ENCODE measurements around the gene SPSB1.

The SPSB1 gene

DNA sequence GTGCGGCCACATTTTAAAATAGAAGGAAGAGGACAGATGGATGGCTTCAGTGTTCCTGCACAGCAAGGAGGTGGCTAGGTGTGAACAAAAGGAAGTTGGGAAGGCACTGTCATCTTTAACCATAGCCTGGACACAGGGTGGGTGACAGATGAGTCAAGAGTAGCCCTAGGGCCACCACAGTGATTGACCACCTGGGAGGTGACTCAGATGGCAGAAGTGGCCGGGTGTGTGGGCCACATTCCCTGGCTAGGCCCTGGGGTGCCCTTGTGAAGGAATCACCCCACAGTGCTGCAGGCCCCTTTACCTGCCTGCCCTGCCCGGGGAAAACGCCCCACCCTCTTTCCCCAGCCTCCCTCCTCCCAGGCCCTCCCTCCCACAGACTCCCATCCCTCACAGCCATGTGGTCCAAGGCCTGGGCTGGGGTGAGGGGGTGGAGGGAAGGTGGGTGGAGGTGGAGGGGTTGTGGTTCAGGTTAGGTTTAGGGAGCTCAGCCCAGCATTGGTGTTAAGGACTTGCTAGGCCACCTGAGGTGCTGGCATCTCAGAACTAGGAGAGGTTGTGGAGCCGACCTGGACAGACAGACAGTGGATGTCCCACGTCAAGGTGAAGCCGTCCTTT lies 59.1 kb downstream of the SPSB1 start:
- TF ChIP-seq BACH2 (CRISPR knock-in tag; IDR thresholded peaks at IDR 0.05; ENCODE audit: borderline replicate concordance) (no peak), ZNF565 (CRISPR knock-in tag; conservative IDR thresholded peaks at IDR 0.05; ENCODE audit: low read depth) (no peak), ISL1 (CRISPR knock-in tag; IDR thresholded peaks at IDR 0.05) (no peak), ZNF70 (CRISPR knock-in tag; IDR thresholded peaks at IDR 0.05) (no peak), ESRRG (CRISPR knock-in tag; IDR thresholded peaks at IDR 0.05) (no peak), ZC3H10 (CRISPR knock-in tag; IDR thresholded peaks at IDR 0.05) (no peak), SNAI2 (CRISPR knock-in tag; IDR thresholded peaks at IDR 0.05) (no peak), ZFP30 (CRISPR knock-in tag; IDR thresholded peaks at IDR 0.05) (no peak), OSR1 (CRISPR knock-in tag; IDR thresholded peaks at IDR 0.05) (no peak), ZNF8 (CRISPR knock-in tag; IDR thresholded peaks at IDR 0.05) (no peak), RARB (CRISPR knock-in tag; IDR thresholded peaks at IDR 0.05) (no peak), GLIS3 (CRISPR knock-in tag; IDR thresholded peaks at IDR 0.05) (no peak), ZFP3 (CRISPR knock-in tag; IDR thresholded peaks at IDR 0.05) (no peak), ARNTL (CRISPR knock-in tag; IDR thresholded peaks at IDR 0.05; ENCODE audit: borderline replicate concordance, low read depth) (no peak)
- TF ChIP-seq, protein P1, sequence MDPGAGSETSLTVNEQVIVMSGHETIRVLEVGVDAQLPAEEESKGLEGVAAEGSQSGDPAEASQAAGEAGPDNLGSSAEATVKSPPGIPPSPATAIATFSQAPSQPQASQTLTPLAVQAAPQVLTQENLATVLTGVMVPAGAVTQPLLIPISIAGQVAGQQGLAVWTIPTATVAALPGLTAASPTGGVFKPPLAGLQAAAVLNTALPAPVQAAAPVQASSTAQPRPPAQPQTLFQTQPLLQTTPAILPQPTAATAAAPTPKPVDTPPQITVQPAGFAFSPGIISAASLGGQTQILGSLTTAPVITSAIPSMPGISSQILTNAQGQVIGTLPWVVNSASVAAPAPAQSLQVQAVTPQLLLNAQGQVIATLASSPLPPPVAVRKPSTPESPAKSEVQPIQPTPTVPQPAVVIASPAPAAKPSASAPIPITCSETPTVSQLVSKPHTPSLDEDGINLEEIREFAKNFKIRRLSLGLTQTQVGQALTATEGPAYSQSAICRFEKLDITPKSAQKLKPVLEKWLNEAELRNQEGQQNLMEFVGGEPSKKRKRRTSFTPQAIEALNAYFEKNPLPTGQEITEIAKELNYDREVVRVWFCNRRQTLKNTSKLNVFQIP (CRISPR knock-in tag; IDR thresholded peaks at IDR 0.05; ENCODE audit: borderline replicate concordance, low read depth): no peak
- TF ChIP-seq, protein P2, sequence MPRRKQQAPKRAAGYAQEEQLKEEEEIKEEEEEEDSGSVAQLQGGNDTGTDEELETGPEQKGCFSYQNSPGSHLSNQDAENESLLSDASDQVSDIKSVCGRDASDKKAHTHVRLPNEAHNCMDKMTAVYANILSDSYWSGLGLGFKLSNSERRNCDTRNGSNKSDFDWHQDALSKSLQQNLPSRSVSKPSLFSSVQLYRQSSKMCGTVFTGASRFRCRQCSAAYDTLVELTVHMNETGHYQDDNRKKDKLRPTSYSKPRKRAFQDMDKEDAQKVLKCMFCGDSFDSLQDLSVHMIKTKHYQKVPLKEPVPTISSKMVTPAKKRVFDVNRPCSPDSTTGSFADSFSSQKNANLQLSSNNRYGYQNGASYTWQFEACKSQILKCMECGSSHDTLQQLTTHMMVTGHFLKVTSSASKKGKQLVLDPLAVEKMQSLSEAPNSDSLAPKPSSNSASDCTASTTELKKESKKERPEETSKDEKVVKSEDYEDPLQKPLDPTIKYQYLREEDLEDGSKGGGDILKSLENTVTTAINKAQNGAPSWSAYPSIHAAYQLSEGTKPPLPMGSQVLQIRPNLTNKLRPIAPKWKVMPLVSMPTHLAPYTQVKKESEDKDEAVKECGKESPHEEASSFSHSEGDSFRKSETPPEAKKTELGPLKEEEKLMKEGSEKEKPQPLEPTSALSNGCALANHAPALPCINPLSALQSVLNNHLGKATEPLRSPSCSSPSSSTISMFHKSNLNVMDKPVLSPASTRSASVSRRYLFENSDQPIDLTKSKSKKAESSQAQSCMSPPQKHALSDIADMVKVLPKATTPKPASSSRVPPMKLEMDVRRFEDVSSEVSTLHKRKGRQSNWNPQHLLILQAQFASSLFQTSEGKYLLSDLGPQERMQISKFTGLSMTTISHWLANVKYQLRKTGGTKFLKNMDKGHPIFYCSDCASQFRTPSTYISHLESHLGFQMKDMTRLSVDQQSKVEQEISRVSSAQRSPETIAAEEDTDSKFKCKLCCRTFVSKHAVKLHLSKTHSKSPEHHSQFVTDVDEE (CRISPR knock-in tag; IDR thresholded peaks at IDR 0.05): no peak
- TF ChIP-seq, protein P3, sequence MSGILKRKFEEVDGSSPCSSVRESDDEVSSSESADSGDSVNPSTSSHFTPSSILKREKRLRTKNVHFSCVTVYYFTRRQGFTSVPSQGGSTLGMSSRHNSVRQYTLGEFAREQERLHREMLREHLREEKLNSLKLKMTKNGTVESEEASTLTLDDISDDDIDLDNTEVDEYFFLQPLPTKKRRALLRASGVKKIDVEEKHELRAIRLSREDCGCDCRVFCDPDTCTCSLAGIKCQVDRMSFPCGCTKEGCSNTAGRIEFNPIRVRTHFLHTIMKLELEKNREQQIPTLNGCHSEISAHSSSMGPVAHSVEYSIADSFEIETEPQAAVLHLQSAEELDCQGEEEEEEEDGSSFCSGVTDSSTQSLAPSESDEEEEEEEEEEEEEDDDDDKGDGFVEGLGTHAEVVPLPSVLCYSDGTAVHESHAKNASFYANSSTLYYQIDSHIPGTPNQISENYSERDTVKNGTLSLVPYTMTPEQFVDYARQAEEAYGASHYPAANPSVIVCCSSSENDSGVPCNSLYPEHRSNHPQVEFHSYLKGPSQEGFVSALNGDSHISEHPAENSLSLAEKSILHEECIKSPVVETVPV (CRISPR knock-in tag; IDR thresholded peaks at IDR 0.05): no peak
- TF ChIP-seq, protein P4, sequence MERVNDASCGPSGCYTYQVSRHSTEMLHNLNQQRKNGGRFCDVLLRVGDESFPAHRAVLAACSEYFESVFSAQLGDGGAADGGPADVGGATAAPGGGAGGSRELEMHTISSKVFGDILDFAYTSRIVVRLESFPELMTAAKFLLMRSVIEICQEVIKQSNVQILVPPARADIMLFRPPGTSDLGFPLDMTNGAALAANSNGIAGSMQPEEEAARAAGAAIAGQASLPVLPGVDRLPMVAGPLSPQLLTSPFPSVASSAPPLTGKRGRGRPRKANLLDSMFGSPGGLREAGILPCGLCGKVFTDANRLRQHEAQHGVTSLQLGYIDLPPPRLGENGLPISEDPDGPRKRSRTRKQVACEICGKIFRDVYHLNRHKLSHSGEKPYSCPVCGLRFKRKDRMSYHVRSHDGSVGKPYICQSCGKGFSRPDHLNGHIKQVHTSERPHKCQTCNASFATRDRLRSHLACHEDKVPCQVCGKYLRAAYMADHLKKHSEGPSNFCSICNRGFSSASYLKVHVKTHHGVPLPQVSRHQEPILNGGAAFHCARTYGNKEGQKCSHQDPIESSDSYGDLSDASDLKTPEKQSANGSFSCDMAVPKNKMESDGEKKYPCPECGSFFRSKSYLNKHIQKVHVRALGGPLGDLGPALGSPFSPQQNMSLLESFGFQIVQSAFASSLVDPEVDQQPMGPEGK (CRISPR knock-in tag; IDR thresholded peaks at IDR 0.05; ENCODE audit: borderline replicate concordance): no peak
- TF ChIP-seq, protein P5, sequence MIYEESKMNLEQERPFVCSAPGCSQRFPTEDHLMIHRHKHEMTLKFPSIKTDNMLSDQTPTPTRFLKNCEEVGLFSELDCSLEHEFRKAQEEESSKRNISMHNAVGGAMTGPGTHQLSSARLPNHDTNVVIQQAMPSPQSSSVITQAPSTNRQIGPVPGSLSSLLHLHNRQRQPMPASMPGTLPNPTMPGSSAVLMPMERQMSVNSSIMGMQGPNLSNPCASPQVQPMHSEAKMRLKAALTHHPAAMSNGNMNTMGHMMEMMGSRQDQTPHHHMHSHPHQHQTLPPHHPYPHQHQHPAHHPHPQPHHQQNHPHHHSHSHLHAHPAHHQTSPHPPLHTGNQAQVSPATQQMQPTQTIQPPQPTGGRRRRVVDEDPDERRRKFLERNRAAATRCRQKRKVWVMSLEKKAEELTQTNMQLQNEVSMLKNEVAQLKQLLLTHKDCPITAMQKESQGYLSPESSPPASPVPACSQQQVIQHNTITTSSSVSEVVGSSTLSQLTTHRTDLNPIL (CRISPR knock-in tag; IDR thresholded peaks at IDR 0.05; ENCODE audit: low read depth): no peak
- ATAC-seq: no peak

DNA sequence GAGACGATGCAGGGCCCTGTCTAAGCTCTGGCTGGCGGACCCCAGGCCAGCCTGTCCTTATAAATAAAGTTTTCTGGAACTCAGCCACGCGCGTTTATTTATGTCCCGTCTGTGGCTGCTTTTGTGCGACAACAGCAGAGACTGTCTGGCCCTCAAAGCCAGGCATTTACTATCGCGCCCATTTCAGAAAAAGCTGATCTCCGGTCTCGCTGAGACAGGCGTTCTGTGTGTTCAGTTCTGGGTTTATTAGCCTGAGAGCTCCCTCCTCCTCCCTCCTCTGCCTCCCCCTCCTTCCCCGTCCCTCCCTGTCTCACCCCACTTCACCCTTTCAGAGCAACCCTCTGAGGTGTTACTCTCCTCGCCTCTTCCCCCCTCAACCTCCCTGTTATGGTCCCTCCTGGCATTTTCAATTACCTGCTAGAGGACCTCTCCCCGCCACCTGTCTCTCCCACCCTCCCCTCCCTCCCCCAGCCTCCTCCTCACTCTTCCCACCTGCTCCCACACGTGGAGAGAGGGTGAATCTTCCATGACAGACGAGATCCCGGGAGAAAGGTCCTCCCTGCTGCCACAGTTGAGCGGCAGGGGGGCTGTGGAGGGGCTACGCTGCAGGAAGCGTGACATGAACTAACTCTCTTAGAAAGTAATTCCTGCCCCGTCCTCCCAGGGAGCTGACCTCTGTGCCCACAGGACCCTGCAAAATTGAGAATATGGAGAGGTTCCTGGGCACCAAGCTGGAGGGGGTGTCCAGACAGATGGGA lies 59.9 kb downstream of the SPSB1 start:
- ATAC-seq: no peak
- TF ChIP-seq ISL1 (CRISPR knock-in tag; IDR thresholded peaks at IDR 0.05) (no peak), PPARA (CRISPR knock-in tag; IDR thresholded peaks at IDR 0.05; ENCODE audit: borderline replicate concordance) (no peak), ZFP30 (CRISPR knock-in tag; IDR thresholded peaks at IDR 0.05) (no peak)

DNA sequence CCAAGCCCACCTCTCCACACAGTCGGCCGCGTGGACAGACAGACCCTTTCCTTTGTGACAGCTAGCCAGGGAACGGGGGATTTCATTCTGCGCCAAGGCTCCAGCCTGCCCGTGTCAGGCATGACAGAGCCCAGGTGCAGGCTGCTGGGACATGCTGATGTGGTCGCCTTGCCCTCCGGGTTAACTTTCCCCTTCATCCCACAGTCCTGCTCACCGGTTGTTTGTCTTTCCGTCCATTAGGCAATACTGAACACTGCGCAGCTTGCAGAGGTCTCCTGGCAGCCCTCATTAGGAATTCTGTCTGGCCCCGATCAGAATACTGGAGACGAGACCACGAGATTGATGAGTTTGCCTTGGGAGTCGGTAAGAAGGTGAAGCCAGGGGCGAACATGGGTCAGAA lies 62.8 kb downstream of the SPSB1 start:
- TF ChIP-seq ZC3H10 (CRISPR knock-in tag; IDR thresholded peaks at IDR 0.05): no peak
- no peak for TF ChIP-seq ARNTL (CRISPR knock-in tag; IDR thresholded peaks at IDR 0.05; ENCODE audit: borderline replicate concordance, low read depth)
- TF ChIP-seq OSR1 (CRISPR knock-in tag; IDR thresholded peaks at IDR 0.05): no peak
- TF ChIP-seq TCF4 (CRISPR knock-in tag; IDR thresholded peaks at IDR 0.05; ENCODE audit: borderline replicate concordance): no peak
- TF ChIP-seq, protein P2 (CRISPR knock-in tag; IDR thresholded peaks at IDR 0.05): no peak
- TF ChIP-seq, protein P3 (CRISPR knock-in tag; IDR thresholded peaks at IDR 0.05): no peak
- TF ChIP-seq ISL1 (CRISPR knock-in tag; IDR thresholded peaks at IDR 0.05): no peak
- ATAC-seq: no peak
